Thyroid gland (tissue), 4 donors: Measurements from ENCODE around the gene MARCHF9. TPM values are rescaled to one million over a fixed set of nuclear protein-coding genes. Genes with fewer than 3 reads are reported as not detected.

Experiments
- DNase-seq, 2 donors: peaks; one replicate each; pipeline ENCODE4 v3.0.0-alpha.2; 2019
- H3K27ac ChIP-seq, 3 donors: fragments of 200-600 bp; sonication (generic); 1 replicate in 2 of 3; 2 replicates in 1 of 3; pipeline ENCODE4 v1.5.1; 2016 to 2019; ENCODE audit warnings: mild to moderate bottlenecking in 1 of 3, moderate library complexity in 1 of 3
- H3K27me3 ChIP-seq: fragments of 200-600 bp; sonication (generic); one replicate; pipeline ENCODE4 v1.5.1; 2019
- H3K36me3 ChIP-seq, 2 donors: fragments of 200-600 bp; sonication (generic); one replicate each; pipeline ENCODE4 v1.5.1; 2016 to 2019
- H3K4me1 ChIP-seq, 2 donors: fragments of 200-600 bp; sonication (generic); one replicate each; pipeline ENCODE4 v1.5.1; 2017 to 2019
- H3K4me3 ChIP-seq, 3 donors: fragments of 200-600 bp; sonication (generic); replicated peaks in 1 of 3; 1 replicate in 2 of 3; 2 replicates in 1 of 3; pipeline ENCODE4 v1.5.1; 2016; ENCODE audit warnings: mild to moderate bottlenecking in 1 of 3
- H3K9me3 ChIP-seq: fragments of 200-600 bp; sonication (generic); one replicate; pipeline ENCODE4 v1.5.1; 2017
- CTCF ChIP-seq, 6 experiments: fragments of 200-600 bp in 3 of 6; fragments of 450-650 bp in 3 of 6; sonication (generic) in 3 of 6; IDR thresholded peaks; one replicate each; pipeline ENCODE4 v1.5.1; 2016 to 2019; ENCODE audit warnings: antibody characterized with exemption in 6 of 6, mild to moderate bottlenecking in 2 of 6, inconsistent platforms in 1 of 6, moderate library complexity in 1 of 6
- POLR2A ChIP-seq, 2 donors: fragments of 450-650 bp; IDR thresholded peaks; one replicate each; pipeline ENCODE4 v1.6.1; 2017; ENCODE audit warnings: antibody characterized with exemption in 2 of 2, mild to moderate bottlenecking in 2 of 2, moderate library complexity in 1 of 2
- WGBS, 2 donors: methylation state at CpG; one replicate each; pipeline ENCODE4 v1.1.5; 2017; 5-methylcytosine and 5-hydroxymethylcytosine counted together
- intact Hi-C: fragments of 100-400 bp; cut with DNase I; formaldehyde crosslinking; loops from one replicate; pipeline ENCODE4 v1.15.1; 2023
- total RNA-seq, 4 donors: library from RNA; depleted of rRNA; stranded (reverse); fragments of >200 nt; gene quantifications; one replicate each; pipeline ENCODE4 v1.2.3, GENCODE V29; 2016

Gene MARCHF9
- total RNA-seq, 4 donors from 2014 or later, result 17.5 to 25.1 (median 21.4) TPM

DNA sequence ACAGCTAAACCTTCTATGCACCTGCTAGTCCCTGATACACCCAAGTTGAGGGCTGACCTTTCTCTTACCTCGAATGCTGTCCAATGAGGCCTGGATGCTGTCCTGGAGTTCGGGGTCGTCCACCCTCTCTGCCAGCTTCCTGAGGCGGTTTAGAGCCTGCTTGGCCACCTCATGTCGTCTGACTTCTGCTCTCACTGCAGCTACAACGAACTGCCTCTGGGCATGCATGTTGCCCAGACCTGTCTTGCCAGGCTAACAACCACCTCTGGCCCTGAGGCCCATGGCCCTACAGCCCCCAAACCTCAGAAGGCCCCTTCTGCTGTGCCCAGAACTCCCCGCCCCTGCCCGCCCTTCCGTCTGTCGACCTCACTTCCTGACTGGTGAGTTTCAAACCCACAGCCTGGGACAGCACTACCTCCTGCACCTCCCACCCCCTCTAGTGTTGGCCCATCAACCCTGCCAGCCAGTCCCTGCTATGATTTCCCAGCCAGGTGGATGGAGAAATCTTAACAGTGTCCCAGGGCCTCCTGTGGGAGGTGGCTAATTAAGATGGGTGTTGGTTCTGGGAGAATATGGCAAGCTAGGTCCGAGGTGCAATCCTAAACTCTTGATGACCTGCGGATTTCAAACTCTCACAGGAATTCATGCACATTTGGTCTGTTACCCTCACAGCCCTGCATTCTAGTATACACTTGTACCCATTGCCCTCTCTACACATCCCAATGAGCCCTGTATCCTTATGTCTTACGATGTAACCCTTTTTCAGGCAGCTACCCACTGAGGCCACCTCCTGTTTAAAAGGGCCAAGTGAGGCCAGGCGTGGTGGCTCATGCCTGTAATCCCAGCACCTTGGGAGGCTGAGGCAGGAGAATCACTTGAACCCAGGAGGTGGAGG is 12.8 kb upstream of the MARCHF9 start:
- H3K9me3 ChIP-seq, result no peaks in the 10 kb centered on the region
- intact Hi-C loops, result no loop called here
- TF ChIP-seq CTCF (IDR thresholded peaks at IDR 0.05) (no peak), POLR2A (IDR thresholded peaks at IDR 0.05) (no peak)
- no peak overlapping the region for H3K27ac ChIP-seq
- H3K4me1 ChIP-seq, result peaks cover 11 to 27% of the 10 kb centered on the region in 2 donors
- no peak for DNase-seq
- H3K36me3 ChIP-seq, result peaks cover 4 to 5% of the 10 kb centered on the region in 2 donors
- H3K4me3 ChIP-seq, result no peak overlapping the region
- WGBS, 2 donors, result 46 to 59% methylated on average over 14 of the region's 14 CpGs
- peaks cover 22% of the 10 kb centered on the region for H3K27me3 ChIP-seq

DNA sequence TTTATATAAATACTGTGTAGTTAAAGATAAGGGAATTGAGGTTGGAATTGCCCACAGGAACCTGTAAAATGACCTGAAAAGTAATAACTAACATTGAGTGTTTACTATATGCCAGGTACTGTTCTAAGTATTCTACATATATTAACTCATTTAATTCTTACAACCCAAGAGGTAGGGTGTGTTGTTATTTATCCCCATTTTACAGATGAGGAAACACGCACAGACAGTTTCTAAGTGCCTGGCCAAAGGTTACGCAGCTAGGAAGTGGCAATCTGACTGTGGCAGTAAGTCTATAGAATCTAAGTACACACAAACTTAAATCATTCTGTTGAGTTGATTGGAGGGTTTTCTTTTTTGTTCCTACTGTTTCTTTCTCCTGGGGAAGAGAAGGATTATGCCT is 11.1 kb upstream of the MARCHF9 start:
- Histone ChIP-seq H3K27me3 (peaks cover 8% of the 10 kb centered on the region), H3K36me3 (peaks cover 20 to 21% of the 10 kb centered on the region in 2 donors), H3K4me1 (peaks cover 0 to 11% of the 10 kb centered on the region in 2 donors), H3K4me3 (no peak overlapping the region), H3K27ac (no peak overlapping the region), H3K9me3 (no peaks in the 10 kb centered on the region)
- TF ChIP-seq CTCF (IDR thresholded peaks at IDR 0.05), result no peak
- no peak for TF ChIP-seq POLR2A (IDR thresholded peaks at IDR 0.05)
- WGBS, 2 donors, result 82 to 93% methylated on average over 2 of the region's 2 CpGs
- no peak for DNase-seq
- intact Hi-C loops, result no loop called here

- peaks cover 25 to 26% of the 10 kb centered on the region in 2 donors for H3K36me3 ChIP-seq
- no peak for TF ChIP-seq CTCF (IDR thresholded peaks at IDR 0.05)
- no peak for TF ChIP-seq POLR2A (IDR thresholded peaks at IDR 0.05)
- 8 to 38% methylated on average over 5 to 21 of the region's 21 CpGs for WGBS, 2 donors
- H3K9me3 ChIP-seq, result no peaks in the 10 kb centered on the region
- peaks cover 3% of the 10 kb centered on the region for H3K27me3 ChIP-seq
- peak; percentile 61 to 65 for DNase-seq
- intact Hi-C loops, result no loop called here
- H3K27ac ChIP-seq, result peak overlapping the region; percentile 94 to 96 (median 95)
- peaks cover 0 to 10% of the 10 kb centered on the region in 2 donors for H3K4me1 ChIP-seq
- H3K4me3 ChIP-seq, result peak overlapping the region in 2 of 3 donors; percentile 34 to 88
Observed at GRCh38 chr12:57744194-57744776, 10.6 kb upstream of the MARCHF9 start.

- peaks cover 0 to 10% of the 10 kb centered on the region in 2 donors for H3K4me1 ChIP-seq
- H3K4me3 ChIP-seq, result peak within 1 kb of the TSS; percentile 54 to 88 (median 76)
- no peaks in the 10 kb centered on the region for H3K9me3 ChIP-seq
- H3K27ac ChIP-seq, result peak within 1 kb of the TSS; percentile 94 to 96 (median 95)
- WGBS, 2 donors, result 0 to 1% methylated on average over 28 to 29 of the region's 29 CpGs
- H3K36me3 ChIP-seq, result peaks cover 25 to 26% of the 10 kb centered on the region in 2 donors
- no peaks in the 10 kb centered on the region for H3K27me3 ChIP-seq
- TF ChIP-seq POLR2A (IDR thresholded peaks at IDR 0.05), result peak in 1 of 2 donors; percentile 73
- peak in 1 of 6 experiments; percentile 5 for TF ChIP-seq CTCF (IDR thresholded peaks at IDR 0.05)
- intact Hi-C loops, result no loop called here
- DNase-seq, result peak; percentile 99
Observed at GRCh38 chr12:57744777-57745484, 10.0 kb upstream of the MARCHF9 start, which contains the start of gene TSPAN31. Gene TSPAN31 (plus strand): TSS chr12:57745039. CDS start chr12:57745155, 116 bp downstream.
